GM20000 (cell line): Measurements from ENCODE around the gene ALG3.

ENCODE experiments used
- DNase-seq: peaks from one replicate; pipeline ENCODE4 v3.0.0; 2012; ENCODE audit warnings: low spot score
- TF ChIP-seq, protein P1 (sequence below): IDR thresholded peaks from 2 replicates; pipeline ENCODE4 v1.5.1; 2012; ENCODE audit warnings: mild to moderate bottlenecking, control low read depth; ENCODE audit errors: extremely low read depth, missing control alignments

ALG3 gene

DNA sequence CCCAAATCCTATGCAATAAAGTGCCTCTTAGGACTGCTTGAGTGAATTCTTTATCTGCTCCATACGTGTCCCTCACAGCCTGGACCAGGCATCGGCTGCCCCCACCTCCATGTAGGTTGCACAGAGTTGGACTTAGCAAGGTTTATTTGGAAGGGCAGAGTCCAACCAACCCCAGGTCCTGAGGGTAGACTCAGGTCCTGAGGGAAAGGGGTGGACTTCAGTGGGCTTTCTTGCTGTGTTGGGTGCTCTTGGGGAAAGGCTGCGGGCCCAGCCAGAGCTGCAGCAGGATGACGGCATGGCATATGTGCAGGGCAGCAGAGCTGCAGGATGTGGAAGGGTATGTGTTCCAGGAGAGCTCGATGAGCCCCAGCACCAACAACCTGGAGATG, 6.5 kb downstream of the ALG3 start:
- TF ChIP-seq, protein P1, sequence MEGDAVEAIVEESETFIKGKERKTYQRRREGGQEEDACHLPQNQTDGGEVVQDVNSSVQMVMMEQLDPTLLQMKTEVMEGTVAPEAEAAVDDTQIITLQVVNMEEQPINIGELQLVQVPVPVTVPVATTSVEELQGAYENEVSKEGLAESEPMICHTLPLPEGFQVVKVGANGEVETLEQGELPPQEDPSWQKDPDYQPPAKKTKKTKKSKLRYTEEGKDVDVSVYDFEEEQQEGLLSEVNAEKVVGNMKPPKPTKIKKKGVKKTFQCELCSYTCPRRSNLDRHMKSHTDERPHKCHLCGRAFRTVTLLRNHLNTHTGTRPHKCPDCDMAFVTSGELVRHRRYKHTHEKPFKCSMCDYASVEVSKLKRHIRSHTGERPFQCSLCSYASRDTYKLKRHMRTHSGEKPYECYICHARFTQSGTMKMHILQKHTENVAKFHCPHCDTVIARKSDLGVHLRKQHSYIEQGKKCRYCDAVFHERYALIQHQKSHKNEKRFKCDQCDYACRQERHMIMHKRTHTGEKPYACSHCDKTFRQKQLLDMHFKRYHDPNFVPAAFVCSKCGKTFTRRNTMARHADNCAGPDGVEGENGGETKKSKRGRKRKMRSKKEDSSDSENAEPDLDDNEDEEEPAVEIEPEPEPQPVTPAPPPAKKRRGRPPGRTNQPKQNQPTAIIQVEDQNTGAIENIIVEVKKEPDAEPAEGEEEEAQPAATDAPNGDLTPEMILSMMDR = no peak
- DNase-seq = no peak

DNA sequence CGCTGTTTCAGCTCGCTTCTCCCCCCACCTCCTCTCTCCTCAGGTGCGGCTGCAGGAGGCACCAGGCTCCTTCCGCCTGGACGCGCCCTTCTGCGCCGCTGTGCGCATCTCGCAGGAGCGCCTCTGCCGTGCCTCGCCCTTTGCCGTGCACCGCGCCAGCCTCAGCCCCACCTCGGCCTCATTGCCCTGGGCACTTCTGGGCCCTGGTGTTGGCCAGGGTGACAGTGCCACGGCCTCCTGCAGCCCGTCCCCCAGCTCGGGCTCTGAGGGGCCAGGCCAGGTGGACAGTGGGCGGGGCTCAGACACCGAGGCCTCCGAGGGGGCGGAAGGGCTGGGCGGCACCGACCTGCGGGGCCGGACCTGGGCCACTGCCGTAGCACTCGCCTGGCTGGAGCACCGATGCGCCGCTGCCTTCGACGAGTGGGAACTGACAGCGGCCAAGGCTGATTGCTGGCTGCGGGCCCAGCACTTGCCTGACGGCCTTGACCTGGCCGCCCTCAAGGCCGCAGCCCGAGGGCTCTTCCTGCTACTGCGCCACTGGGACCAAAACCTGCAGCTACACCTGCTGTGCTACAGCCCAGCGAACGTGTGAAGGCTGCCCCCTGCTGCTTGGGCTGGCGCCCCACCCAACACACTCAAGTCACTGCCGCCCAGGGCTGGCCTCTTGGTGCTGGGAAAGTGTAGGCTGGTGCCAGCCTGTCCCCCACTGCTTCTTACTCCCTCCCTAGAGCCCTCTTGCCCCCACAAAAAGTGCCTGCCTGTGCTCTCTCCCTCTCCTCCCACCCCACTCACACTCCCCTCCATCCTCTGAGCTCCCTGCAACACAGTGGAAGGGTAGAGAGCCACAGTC, 7.1 kb downstream of the ALG3 start:
- DNase-seq = no peak
- TF ChIP-seq, protein P1 = peak; percentile 22

DNA sequence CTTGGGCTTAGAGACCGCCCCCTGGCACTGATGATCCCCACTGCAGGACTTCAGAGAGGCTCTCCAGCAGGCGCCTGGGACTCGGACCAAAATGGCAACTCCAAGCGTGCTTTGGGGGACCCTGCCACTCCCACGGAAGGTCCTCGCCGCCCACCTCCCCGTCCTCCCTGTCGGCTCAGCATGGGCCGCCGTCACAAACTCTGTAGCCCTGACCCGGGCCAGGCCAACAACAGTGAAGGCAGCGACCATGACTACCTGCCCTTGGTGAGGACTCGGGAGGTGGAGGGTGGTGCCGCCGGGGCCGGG, 7.7 kb downstream of the ALG3 start:
- DNase-seq = no peak
- TF ChIP-seq, protein P1 = no peak

DNA sequence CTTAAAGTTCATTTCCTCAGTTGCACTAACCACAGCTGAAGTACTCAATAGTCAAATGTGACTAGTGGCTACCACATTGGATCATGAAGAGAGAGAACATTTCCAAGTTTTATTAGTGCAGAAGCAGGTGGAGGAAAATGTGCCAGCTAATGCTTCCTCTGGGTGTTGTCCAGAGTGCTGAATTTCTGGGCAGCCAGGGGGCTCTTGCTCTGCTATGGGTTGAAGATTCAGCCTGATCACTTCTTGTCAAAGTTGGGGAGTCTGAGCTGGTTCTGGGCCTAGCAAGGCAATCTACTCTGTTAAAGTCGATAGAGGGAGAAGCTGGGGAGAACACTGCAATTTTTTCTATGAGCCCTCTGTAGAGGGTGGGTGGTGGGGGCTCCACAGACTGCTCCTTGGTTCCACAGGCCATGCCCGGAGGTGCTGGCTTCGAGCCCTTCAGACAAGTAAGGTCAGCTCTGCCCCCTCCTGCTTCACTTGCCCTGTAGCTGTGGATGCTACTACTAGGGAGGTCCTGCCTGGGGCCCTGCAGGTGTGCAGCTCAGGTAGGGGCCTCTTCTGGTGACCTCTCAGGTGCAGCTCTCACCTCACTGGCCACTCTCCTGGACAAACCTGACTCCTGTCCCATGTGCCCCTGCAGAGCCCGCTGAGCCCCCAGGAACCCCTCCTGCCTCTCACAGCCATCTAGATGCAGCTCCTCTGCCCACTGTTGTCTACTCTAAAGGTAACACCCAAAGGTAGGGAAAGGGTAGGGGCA, 8.2 kb downstream of the ALG3 start:
- no peak for DNase-seq
- TF ChIP-seq, protein P1 = no peak

DNA sequence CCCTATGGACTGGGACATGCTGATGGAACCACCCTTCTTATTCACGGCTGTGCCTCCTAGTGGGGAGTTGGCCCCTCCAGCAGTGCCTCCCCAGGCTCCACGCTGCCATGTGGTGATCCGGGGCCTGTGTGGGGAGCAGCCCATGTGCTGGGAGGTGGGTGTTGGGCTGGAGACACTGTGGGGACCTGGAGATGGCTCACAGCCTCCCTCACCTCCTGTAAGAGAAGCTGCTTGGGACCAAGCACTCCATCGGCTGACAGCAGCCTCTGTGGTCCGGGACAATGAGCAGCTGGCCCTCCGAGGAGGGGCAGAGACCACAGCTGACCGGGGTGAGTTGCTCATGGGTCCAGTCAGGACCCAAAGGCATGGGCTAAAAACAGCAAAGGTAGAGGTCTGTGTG, 9.1 kb downstream of the ALG3 start:
- DNase-seq = no peak

DNA sequence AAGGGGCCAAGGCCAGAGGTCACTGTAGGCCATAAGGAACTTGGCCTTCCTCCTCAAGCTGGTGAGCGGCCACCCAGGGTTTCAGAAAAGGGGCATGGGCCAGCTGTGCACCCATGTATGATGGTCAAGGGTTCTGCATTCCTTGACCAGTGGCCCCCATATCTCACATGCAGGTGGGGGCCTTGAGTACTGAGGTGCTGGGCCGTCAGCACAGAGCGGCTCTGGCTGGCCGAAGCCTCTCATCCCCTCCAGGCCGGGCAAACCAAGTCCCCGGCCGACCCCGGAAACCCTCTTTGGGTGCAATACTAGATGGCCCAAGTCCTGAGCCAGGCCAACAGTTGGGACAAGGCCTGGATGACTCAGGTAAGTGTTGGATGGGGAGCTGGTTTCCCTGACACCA, 9.5 kb downstream of the ALG3 start:
- DNase-seq = no peak
- TF ChIP-seq, protein P1 = no peak

More for the DNA sequence above, 9.1 kb downstream of the ALG3 start:
- TF ChIP-seq, protein P1 = no peak

DNA sequence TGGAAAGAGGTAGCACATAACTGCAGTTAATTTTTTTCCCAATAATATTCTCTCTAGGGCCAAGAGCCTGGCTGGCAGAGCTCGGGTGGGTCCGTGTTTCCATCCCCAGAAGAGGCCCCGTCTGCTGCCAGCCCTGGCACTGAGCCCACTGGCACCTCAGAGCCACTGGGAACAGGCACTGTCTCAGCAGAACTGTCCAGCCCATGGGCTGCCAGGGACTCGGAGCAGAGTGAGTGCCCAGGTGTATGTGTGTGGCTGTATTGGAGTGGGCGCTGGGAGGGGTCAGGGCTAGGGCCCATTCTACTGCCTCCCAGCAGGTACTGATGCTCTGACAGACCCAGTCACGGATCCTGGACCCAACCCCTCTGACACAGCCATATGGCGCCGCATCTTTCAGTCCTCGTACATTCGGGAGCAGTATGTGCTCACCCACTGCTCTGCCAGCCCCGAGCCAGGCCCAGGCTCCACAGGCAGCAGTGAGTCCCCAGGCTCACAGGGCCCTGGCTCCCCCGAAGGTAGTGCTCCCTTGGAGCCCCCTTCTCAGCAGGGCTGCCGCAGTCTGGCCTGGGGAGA, 10.4 kb downstream of the ALG3 start:
- DNase-seq = no peak
- TF ChIP-seq, protein P1 = no peak
